DMS 273 treated with DMSO at 0.1 percent for 48 hours (cell line): ENCODE results near the gene PC.

Experiments
- DNase-seq: peaks from one replicate; lab custom pipeline; 2025; lab: John Stamatoyannopoulos, UW

PC gene

GRCh38 chr11:66909181-66909580 lies 49.0 kb downstream of the PC start:
- DNase-seq: no peak

DNA sequence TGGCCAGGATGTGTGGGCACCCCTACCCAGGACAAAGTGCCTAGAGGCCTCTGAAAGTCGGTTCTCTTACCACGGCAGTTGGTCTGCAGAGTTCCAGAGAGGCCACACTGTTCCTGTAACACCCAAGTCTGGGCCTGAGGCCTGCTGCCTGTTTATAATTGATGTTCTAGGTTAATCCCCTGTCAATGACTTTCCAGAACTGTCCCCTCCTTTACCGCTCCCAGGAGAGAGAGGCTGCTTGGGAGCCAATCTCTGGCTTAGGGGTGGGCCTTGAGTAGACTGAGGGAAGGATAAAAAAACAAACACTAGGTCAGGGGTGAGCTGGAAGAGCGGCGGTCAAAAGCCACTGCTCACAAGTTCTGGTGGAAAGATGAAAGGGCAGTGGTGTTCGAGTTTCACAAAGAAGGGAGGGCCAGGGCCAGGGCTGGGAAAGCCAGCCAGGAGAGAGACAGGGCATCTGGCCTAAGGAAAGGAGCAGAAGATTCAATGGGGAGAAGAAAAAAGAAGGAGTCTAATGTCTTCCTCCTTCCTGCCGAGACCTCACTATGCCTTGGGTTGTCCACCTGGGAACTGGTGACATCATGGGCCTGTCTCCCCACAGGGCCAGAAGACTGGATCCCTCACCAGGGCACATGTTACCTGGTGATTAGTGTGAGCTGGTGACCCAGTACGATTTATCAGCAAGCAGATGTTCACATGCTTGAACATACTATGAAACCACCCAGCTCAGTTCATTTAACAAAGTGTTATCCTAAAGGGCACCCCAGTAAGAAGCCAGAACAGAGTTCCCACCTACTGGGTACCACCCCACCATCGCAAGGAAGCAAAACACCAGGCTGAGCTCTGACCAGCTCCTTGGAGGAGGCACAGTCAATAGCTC lies 50.2 kb downstream of the PC start:
- no peak for DNase-seq

GRCh38 chr11:66906061-66906733 lies 52.0 kb downstream of the PC start:
- DNase-seq: no peak

DNA sequence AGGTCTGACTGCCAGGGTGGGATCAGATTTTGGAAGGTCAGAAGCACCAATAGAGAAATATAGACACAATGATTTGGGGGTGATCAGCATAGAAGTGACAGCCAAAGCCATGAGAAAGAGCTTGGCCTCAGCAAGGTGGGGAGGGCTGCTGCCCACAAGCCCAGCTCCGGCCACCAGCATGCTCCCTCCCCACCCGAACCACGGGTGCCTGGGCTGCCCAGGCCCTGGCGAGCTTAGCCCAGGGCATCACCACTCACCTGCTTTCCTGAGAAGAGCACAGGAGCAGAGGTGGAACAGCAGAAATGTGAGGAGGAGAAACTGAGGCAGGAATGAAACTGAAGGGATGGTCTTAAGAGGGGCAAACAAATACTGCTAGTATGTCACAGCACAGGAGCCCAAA lies 52.6 kb downstream of the PC start:
- no peak for DNase-seq

DNA sequence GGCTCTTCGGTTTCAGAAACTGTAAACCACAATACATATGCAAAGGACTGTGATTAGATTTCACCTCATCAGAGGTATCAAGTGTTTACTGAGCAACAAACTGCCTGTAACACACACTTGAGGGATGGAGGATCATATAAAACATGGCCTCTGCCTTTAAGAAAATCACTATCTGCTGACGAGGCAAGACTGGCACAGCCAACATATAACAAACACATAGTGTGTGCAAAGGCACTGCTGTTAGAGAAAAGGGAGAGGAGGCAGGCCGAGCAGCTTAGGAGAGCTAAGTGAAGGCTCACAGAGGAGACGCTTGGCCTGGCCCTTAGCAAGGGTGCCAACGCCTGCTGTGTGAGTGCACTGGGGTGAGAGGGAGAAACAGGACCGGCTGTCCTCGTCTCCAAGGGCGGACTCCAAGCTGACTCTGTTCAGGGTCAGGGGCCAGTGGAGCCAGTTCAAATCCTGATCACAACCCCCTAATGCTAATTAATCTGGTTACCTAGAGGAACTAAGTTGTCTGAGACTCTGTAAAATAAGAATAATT lies 53.1 kb downstream of the PC start:
- DNase-seq: no peak

- DNase-seq: no peak
These were observed 53.6 kb downstream of the PC start for GRCh38 chr11:66904561-66904960.

GRCh38 chr11:66904055-66904454 lies 54.1 kb downstream of the PC start:
- no peak for DNase-seq

DNA sequence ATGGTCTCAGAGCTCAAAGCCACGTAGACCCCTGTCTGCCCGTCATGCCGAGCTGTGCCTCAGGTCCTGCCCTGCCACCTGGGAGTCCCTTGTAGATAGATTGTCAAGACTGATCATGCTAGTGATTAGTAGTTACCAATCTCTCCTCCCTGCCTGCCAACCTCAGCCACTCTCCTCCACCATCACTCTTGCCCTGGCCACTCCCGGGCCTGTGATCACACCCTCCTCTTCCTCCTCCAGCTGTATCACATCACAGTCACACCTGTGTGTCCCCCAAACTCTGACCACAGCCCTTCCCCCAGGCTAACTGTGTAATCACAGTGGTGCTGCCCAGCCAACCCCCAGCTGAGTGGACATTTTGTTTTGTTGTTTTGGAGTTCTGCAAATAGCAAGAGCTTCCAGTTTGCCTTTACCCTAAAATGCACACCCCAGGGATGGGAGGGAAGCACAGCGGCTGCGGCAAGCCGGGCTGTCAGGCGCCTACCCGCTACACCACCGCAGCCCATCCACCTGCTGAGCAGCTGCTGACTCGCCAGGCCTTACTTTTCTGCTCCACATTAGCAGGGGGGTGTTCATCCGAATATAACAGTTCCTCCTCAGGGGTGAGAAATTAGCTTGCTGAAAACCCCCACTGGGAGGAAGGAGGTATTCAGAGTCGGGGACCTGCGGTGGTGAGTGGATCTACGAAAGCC lies 55.6 kb downstream of the PC start:
- no peak for DNase-seq

GRCh38 chr11:66901964-66902390 lies 56.2 kb downstream of the PC start:
- DNase-seq: no peak

DNA sequence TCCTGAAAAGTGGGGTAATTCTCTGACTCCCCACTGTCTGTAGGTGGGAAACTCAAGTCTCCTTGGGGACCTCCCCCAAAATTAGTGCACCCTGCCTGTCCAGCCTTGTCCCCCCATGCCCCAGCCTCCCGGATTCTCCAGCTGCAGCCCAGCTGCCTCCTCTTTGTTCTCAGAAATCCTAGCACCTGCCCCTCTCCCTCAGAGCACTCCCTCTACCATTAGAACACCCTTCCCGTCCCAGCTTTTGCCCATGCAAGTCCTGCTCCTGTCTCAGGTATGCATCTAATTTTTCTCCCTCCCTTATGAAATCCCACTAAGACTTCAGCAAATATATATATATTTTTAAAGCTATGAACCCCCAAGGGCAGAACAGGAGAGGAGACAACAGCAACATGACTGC lies 64.0 kb downstream of the PC start:
- DNase-seq: no peak

- no peak for DNase-seq
These were observed 65.3 kb downstream of the PC start for GRCh38 chr11:66892911-66893310.

GRCh38 chr11:66891851-66892660 lies 66.1 kb downstream of the PC start:
- DNase-seq: no peak

- DNase-seq: no peak
These were observed 68.2 kb downstream of the PC start for GRCh38 chr11:66889960-66890359.

- DNase-seq: no peak
These were observed 69.9 kb downstream of the PC start for GRCh38 chr11:66888282-66888681.

- DNase-seq: no peak
These were observed 70.7 kb downstream of the PC start for GRCh38 chr11:66887526-66887925.

DNA sequence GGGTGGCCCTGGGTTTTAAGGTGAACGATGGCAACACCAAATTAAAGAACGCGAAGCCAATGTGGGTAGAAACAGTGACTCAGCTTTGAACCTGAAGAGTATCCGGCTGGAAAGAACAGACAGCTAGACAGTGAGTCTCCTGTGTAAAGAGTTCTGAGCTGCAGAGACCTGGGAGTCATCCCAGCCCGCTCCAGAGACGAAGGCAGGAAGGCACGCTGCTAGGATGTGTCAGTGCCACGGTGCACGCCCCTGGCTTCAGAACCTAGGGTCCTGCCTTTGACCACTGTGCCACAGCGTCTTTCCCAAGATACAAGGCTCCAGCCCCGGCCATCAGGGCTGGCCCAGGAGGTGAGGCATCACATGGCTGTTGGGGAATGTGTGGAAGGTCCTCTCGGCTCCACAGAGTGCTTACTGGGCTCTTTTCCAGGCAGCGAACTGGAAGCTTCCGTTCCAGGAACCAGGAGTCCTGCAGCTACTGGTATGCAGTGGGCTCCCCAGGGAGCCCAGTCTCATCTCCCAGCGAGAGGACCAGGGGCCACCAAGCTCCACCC lies 71.4 kb downstream of the PC start:
- DNase-seq: no peak

DNA sequence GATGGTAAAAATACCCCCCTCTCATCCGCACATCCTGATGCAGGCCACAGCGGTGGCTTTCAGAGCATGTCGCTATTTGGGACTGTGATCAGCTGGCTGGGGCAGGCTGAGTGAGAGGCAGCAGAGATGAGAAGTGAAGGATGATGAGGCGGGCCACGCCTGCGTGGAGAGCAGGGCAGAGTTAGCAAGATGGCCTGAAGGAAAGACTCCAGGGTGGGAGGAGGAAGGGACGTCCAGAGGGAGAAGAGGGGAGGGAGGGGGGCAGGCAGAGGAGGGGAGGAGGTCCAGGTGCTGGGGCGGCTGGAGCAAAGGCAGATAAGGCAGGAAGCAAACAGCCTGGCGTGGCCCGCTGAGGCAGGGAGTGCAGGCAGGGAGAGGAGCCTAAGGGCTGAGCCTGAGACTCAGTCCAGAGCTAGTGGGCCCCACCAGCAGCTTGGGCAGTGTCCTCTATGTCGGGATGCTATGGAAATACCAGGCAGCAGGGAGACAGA lies 72.2 kb downstream of the PC start:
- DNase-seq: no peak

DNA sequence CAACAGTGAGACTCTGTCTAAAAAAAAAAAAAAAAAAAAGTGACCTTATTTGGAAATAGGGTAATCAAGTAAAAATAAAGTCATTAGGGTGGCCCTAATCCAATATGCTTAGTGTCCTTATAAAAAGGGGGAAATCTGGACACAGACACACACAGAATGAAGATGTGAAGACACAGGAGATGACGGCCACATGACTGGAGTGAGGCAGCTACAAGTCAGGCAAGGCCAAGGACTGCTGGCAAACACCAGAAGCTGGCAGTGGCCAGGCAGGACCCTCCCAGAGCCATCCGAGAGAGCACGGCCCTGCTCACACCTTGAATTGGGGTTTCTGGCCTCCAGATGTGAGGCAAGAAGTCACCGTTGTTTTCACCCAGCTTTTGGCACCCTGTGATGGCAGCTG lies 72.7 kb downstream of the PC start:
- DNase-seq: no peak

DNA sequence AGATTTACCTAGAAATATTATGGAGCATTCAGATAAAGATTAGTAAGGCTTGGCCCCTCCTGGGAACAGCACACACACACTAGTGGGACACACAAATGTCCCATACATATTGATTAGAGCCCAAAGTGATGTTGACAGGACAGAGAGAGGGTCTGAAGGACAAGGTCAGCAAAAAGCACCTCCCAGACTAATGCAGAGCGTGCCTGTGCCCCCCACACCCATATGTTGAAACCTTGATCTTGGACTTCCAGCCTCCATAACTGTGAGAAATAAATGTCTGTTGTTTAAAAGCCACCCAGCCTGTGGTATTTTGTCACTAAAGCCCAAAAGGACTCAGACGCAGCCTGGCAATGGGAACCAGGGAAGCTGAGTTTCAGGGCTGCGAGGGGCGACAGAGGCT lies 73.7 kb downstream of the PC start:
- no peak for DNase-seq

DNA sequence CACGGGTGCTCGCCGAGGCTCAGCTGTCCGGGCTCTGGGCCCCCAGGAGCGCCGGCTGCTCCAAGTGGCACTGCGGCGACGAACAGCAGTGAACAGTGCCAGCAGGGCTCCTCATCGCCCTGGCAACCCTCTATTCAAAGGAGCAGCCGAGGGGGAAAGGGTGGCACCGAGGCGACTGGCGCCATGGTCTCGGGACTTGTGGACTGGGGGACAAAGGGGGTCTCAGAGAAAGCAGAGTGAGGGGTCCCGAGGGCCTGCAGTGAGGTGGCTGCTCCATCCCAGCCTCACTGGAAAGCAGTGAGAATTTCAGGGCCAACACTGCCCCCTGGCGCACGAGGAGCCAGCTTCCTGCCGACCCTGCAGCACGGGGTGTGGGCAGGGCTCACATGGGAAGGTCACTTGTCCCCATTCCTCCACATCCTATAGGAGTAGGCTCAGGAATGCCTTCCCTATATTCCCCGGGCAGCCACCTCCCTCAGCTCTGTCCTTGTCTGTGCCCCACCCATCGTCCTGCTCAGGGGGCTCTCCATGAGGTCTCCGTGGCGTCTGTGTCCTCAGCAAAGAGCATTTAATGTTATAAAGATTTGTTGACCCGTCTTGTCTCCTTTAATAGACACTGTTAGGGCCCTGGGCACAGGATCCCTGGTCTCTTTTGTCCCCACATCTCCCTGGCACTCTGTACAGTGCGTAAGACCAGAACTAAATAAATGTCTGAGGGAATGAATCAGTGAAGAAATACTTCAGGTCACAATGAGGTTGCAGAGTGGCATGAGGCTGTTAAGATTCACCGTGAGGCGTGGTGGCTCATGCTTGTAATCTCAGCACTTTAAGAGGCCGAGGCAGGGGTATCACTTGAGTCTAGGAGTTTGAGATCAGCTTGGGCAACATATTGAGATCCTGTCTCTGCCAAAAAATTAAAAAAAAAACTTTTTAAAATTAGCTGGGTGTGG lies 74.9 kb downstream of the PC start:
- peak; percentile 13 for DNase-seq
